ENCODE data around the gene RYR2. TPM values are rescaled to one million over a fixed set of nuclear protein-coding genes. Genes with fewer than 3 reads are reported as not detected.

Gene RYR2
- total and polyA plus RNA-seq, 9 of the 15 experiments (the other 6 are each of a cell fraction or from before 2014, with no cell fraction given), result 0.03 to 0.42 (median 0.14) TPM

GRCh38 chr1:237138551-237138950, 96.6 kb downstream of the RYR2 start:
- Histone ChIP-seq H2AFZ (ENCODE audit: low read depth, low read length) (no peak overlapping the region), H3K9me1 (ENCODE audit: control insufficient read depth, insufficient read depth, low read length) (no peaks in the 10 kb centered on the region), H4K20me1 (replicated peaks; ENCODE audit: control insufficient read depth, insufficient read depth, low read length) (no peaks in the 10 kb centered on the region), H3K36me3 (ENCODE audit: control insufficient read depth, insufficient read depth, low read length) (no peaks in the 10 kb centered on the region), H3K27ac (ENCODE audit: extremely low read depth, low read depth, low read length) (no peak overlapping the region), H3K4me2 (ENCODE audit: insufficient read depth, low read length) (no peak overlapping the region), H3K9me3 (replicated peaks; ENCODE audit: control insufficient read depth, insufficient read depth, low read depth, low read length) (no peaks in the 10 kb centered on the region), H3K4me3 (no peak overlapping the region), H3K4me1 (replicated peaks in 1 of 2; ENCODE audit: control insufficient read depth in 2 of 2, insufficient read depth in 2 of 2, low read length in 2 of 2) (no peaks in the 10 kb centered on the region), H3K9ac (ENCODE audit: insufficient read depth in 1 of 2, low read depth in 2 of 2, low read length in 2 of 2) (no peak overlapping the region), H3K79me2 (ENCODE audit: control insufficient read depth, insufficient read depth, low read length) (no peaks in the 10 kb centered on the region), H3K27me3 (ENCODE audit: control insufficient read depth in 2 of 2, insufficient read depth in 2 of 2, low read length in 2 of 2) (no peaks in the 10 kb centered on the region; a peak in 1 of 5 replicates)
- FAIRE-seq (no peak), DNase-seq (ENCODE audit: extremely low read depth in 1 of 4, low spot score in 3 of 4) (no peak), ATAC-seq (no peak)
- intact Hi-C loops (cut with micrococcal nuclease), result no loop called here
- no TSS peak for BruUV-seq (replicated peaks)
- CTCF ChIA-PET (ENCODE audit: low intra/inter-chr PET ratio), result no interaction called here
- in situ Hi-C loops (cut with MboI), result no loop called here
- POLR2A ChIA-PET, result no interaction called here
- TF ChIP-seq HINFP (tag; conservative IDR thresholded peaks at IDR 0.05; ENCODE audit: low read depth), result no peak
- no peak for TF ChIP-seq FOXK1 (CRISPR knock-in tag; IDR thresholded peaks at IDR 0.05; ENCODE audit: borderline replicate concordance)
- TF ChIP-seq, protein P1, sequence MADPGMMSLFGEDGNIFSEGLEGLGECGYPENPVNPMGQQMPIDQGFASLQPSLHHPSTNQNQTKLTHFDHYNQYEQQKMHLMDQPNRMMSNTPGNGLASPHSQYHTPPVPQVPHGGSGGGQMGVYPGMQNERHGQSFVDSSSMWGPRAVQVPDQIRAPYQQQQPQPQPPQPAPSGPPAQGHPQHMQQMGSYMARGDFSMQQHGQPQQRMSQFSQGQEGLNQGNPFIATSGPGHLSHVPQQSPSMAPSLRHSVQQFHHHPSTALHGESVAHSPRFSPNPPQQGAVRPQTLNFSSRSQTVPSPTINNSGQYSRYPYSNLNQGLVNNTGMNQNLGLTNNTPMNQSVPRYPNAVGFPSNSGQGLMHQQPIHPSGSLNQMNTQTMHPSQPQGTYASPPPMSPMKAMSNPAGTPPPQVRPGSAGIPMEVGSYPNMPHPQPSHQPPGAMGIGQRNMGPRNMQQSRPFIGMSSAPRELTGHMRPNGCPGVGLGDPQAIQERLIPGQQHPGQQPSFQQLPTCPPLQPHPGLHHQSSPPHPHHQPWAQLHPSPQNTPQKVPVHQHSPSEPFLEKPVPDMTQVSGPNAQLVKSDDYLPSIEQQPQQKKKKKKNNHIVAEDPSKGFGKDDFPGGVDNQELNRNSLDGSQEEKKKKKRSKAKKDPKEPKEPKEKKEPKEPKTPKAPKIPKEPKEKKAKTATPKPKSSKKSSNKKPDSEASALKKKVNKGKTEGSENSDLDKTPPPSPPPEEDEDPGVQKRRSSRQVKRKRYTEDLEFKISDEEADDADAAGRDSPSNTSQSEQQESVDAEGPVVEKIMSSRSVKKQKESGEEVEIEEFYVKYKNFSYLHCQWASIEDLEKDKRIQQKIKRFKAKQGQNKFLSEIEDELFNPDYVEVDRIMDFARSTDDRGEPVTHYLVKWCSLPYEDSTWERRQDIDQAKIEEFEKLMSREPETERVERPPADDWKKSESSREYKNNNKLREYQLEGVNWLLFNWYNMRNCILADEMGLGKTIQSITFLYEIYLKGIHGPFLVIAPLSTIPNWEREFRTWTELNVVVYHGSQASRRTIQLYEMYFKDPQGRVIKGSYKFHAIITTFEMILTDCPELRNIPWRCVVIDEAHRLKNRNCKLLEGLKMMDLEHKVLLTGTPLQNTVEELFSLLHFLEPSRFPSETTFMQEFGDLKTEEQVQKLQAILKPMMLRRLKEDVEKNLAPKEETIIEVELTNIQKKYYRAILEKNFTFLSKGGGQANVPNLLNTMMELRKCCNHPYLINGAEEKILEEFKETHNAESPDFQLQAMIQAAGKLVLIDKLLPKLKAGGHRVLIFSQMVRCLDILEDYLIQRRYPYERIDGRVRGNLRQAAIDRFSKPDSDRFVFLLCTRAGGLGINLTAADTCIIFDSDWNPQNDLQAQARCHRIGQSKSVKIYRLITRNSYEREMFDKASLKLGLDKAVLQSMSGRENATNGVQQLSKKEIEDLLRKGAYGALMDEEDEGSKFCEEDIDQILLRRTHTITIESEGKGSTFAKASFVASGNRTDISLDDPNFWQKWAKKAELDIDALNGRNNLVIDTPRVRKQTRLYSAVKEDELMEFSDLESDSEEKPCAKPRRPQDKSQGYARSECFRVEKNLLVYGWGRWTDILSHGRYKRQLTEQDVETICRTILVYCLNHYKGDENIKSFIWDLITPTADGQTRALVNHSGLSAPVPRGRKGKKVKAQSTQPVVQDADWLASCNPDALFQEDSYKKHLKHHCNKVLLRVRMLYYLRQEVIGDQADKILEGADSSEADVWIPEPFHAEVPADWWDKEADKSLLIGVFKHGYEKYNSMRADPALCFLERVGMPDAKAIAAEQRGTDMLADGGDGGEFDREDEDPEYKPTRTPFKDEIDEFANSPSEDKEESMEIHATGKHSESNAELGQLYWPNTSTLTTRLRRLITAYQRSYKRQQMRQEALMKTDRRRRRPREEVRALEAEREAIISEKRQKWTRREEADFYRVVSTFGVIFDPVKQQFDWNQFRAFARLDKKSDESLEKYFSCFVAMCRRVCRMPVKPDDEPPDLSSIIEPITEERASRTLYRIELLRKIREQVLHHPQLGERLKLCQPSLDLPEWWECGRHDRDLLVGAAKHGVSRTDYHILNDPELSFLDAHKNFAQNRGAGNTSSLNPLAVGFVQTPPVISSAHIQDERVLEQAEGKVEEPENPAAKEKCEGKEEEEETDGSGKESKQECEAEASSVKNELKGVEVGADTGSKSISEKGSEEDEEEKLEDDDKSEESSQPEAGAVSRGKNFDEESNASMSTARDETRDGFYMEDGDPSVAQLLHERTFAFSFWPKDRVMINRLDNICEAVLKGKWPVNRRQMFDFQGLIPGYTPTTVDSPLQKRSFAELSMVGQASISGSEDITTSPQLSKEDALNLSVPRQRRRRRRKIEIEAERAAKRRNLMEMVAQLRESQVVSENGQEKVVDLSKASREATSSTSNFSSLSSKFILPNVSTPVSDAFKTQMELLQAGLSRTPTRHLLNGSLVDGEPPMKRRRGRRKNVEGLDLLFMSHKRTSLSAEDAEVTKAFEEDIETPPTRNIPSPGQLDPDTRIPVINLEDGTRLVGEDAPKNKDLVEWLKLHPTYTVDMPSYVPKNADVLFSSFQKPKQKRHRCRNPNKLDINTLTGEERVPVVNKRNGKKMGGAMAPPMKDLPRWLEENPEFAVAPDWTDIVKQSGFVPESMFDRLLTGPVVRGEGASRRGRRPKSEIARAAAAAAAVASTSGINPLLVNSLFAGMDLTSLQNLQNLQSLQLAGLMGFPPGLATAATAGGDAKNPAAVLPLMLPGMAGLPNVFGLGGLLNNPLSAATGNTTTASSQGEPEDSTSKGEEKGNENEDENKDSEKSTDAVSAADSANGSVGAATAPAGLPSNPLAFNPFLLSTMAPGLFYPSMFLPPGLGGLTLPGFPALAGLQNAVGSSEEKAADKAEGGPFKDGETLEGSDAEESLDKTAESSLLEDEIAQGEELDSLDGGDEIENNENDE (IDR thresholded peaks at IDR 0.05; ENCODE audit: low read depth, low read length), result no peak
- no peak for TF ChIP-seq CTCFL (IDR thresholded peaks at IDR 0.05; ENCODE audit: borderline replicate concordance, insufficient read depth, low read depth, low read length, poor library complexity, severe bottlenecking)
